GM18499 (cell line): ENCODE measurements around the gene UNC119B.
A peak's percentile ranks its signal among the peaks of the same experiment; 100 is the strongest.
"Not testable (repeated sequence)": the region's sequence is repeated elsewhere in the genome, so short reads cannot be mapped to it uniquely, and the experiment has no call there.

Experiments used
- ATAC-seq: cut with Tn5 transposase; IDR thresholded peaks from one replicate; pipeline ENCODE4 v1.9.1; 2021; ENCODE audit warnings: moderate number of reproducible peaks; ENCODE audit not compliant: insufficient read depth, unreplicated experiment

Gene UNC119B

GRCh38 chr12:120718055-120718454 is 7.8 kb downstream of the UNC119B start:
- no peak for ATAC-seq

DNA sequence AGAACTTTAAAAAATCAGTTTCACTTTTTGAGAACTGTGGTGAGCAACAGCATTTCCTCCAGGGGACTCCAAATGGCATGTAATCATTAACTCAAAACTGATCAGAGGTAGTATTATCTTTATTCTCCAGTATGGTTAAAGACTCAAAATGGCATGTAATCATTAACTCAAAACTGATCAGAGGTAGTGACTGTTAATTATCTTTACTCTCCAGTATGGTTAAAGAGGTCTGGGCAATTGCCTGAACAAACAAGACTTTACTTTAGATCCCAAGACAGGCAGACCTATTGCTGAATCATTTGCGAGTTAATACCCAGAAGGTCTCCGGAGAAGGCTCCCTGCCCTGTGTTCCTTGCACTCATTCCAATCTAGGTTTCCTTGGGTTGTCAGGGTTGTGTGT is 8.8 kb downstream of the UNC119B start:
- no peak for ATAC-seq

- ATAC-seq = no peak
These were observed 9.4 kb downstream of the UNC119B start for GRCh38 chr12:120719496-120720233.

GRCh38 chr12:120720234-120720986 is 10.2 kb downstream of the UNC119B start:
- ATAC-seq = no peak

- ATAC-seq = no peak
These were observed 10.9 kb downstream of the UNC119B start for GRCh38 chr12:120720987-120721801.

DNA sequence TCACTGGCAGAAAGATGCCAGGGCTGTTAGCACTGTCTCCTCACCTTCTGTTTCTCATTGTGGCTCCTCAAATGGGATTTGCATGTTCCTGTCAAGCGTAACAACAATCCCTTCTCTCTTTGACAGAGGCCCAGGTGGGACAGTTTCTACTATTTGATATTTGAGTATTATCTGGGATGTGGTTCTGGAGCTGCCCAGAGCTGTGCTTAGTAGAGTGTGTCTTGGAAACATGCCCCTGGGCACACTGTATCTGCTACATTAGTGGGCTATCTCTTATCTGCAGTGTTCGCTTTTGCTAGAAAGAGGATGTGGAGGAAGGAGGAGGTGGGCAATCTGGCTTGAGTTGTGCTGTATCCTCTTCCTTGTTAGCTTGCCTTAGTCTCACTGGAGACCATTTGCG is 11.6 kb downstream of the UNC119B start:
- no peak for ATAC-seq

GRCh38 chr12:120722784-120723183 is 12.5 kb downstream of the UNC119B start:
- ATAC-seq = no peak

- no peak for ATAC-seq
These were observed 14.5 kb downstream of the UNC119B start for GRCh38 chr12:120724720-120725119.

DNA sequence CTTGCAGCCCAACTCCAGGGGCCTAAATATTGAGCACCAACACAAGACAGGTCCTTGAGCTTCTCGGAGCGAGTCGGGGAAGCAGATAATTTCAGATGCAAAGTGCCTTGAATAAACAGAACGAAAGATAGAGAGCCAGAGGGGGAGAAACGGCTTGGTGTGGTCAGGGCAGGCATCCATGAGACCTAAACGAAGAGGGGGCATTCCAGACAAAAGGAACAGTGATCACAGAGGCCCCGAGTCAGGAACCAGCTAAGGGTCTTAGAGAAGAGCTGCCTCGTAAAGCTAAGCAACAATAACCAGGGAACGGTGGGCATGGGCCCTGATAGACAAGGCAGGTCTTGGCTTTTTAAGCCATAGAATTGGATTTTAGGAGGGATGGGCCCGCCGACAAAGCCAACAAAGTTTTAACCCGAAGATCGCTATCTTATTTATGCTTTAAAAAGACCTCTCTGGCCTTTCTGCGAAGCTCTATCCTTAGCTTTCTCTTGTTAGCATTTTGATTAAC is 14.9 kb downstream of the UNC119B start:
- ATAC-seq = no peak

GRCh38 chr12:120725659-120726509 is 15.6 kb downstream of the UNC119B start, which contains the start of gene ACADS:
Gene ACADS (plus strand): TSS chr12:120725826. CDS start chr12:120725886, 60 bp downstream.
- peak; percentile 56 for ATAC-seq

GRCh38 chr12:120726510-120726793 is 16.2 kb downstream of the UNC119B start:
- ATAC-seq = no peak

DNA sequence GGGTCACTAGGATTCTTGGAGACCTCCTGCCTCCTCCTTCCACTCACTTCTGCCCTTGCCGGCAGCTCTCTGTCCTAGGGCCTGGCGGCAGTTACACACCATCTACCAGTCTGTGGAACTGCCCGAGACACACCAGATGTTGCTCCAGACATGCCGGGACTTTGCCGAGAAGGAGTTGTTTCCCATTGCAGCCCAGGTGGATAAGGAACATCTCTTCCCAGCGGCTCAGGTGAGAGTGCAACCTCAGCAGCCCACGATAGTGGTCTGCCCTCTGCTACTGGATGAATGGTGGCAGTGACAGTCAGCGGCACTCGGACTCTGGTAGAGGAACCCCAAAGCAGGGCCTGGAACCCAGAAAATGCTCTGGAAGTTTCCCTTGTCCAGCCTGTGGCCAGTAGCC is 16.7 kb downstream of the UNC119B start:
- ATAC-seq = no peak

DNA sequence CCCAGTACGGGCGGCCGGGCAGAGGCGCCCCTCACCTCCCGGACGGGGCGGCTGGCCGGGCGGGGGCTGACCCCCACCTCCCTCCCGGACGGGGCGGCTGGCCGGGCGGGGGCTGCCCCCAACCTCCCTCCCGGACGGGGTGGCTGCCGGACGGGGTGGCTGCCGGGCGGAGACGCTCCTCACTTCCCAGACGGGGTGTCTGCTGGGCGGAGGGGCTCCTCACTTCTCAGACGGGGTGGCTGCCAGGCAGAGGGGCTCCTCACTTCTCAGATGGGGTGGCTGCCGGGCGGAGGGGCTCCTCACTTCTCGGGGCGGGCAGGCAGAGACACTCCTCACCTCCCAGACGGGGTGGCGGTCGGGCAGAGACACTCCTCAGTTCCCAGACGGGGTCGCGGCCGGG is 21.9 kb downstream of the UNC119B start:
- ATAC-seq = not testable (repeated sequence)

DNA sequence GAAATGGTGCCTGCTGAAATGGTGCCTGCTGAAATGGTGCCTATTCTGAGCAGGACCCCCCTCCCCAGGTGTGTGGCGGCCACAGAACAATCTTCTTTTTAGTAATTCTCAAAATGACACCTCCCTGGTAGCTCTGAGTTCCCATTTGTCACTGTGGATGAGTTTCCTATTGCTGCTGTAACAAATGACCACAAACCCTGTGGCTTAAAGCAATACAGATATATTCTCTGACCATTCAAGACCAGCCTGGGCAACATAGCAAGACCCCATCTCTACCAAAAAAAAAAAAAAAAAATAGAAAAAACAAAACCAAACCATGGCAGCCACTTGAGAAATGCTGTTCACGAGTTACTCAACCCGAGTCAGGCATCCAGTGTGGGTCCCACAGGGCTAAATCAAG is 23.3 kb downstream of the UNC119B start:
- no peak for ATAC-seq

DNA sequence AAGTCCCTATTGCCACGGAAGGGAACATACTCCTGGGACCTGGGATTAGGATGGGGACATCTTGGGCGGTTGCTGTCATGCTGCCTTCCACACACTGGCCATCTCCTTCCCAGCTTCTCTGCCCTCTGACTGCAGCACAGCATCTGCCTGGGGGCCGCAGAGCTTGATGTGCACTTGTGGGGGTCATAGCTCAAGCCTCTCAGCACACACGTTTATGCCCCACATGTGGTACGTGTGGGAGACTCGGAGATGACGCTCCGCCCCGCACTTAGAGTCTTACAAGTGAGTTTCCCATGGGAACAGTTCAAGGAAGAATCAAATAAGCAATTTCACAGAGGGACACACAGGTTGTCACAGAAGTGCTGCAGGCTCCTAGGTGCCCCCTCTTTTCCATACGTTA is 24.0 kb downstream of the UNC119B start:
- no peak for ATAC-seq

DNA sequence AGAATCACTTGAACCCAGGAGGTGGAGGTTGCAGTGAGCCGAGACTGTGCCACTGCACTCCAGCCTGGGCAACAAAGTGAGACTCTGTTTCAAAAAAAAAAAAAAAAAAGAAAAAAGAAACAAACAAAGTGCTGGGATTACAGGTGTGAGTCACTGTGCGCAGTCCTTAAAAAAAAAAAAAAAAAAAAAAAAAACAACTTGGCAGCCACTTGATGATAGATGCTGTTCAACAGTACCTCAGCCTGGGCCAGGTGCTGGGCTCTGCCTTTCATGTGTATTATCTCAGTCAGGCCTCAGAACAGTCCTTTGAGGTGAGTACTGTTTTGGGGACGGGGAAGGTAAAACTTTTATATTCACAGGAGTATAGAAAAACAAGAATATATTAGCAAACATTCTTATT is 24.9 kb downstream of the UNC119B start:
- ATAC-seq = no peak

GRCh38 chr12:120736404-120737331 is 26.4 kb downstream of the UNC119B start:
- no peak for ATAC-seq

- no peak for ATAC-seq
These were observed 27.4 kb downstream of the UNC119B start for GRCh38 chr12:120737557-120738251.
